Measurements from ENCODE around the gene RELL1.
"Not testable (repeated sequence)": the region's sequence is repeated elsewhere in the genome, so short reads cannot be mapped to it uniquely, and the experiment has no call there.

RELL1 gene

DNA sequence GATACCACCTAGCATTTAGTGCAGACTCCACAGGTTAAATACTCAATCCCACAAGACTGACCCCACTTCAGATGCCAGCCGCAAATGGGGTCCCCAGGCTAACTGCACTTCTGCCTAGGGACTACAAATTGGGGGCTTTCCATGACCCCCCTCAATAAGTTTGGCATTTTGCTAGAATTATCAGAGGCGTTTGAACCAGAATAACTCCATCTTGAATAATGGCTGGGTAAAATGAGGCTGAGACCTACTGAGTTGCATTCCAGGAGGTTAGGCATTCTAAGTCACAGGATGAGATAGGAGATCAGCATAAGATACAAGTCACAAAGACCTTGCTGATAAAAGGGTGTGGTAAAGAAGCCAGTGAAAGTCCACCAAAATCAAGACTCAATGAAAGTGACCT lies 15.1 kb downstream of the RELL1 start:
- no peaks in the 10 kb centered on the region; the same call in 1 of the 2 replicates for H4K20me1 ChIP-seq (ENCODE audit: control insufficient read depth, insufficient read depth, low read depth, low read length)
- H3K9me3 ChIP-seq (ENCODE audit: control insufficient read depth, insufficient read depth, low read length) = no peaks in the 10 kb centered on the region
- no peaks in the 10 kb centered on the region for H3F3A ChIP-seq (ENCODE audit: control insufficient read depth, insufficient read depth)
- peaks cover 3% of the 10 kb centered on the region for H3K79me2 ChIP-seq (ENCODE audit: control insufficient read depth, low read length)
- H3K4me2 ChIP-seq (ENCODE audit: low read length) = no peak overlapping the region
- H3K4me3 ChIP-seq (ENCODE audit: low read length) = no peak overlapping the region
- no peaks in the 10 kb centered on the region for H3K36me3 ChIP-seq (ENCODE audit: control insufficient read depth, low read length)
- H3K27ac ChIP-seq (ENCODE audit: low read depth, low read length) = no peak overlapping the region
- no peaks in the 10 kb centered on the region for H3K27me3 ChIP-seq (ENCODE audit: control insufficient read depth, low read length)
- peaks cover 19% of the 10 kb centered on the region for H3K4me1 ChIP-seq (ENCODE audit: control insufficient read depth, low read length)
- no peaks in the 10 kb centered on the region for H3K9me2 ChIP-seq (replicated peaks; ENCODE audit: control insufficient read depth, low read length)
- TF ChIP-seq, protein P1, sequence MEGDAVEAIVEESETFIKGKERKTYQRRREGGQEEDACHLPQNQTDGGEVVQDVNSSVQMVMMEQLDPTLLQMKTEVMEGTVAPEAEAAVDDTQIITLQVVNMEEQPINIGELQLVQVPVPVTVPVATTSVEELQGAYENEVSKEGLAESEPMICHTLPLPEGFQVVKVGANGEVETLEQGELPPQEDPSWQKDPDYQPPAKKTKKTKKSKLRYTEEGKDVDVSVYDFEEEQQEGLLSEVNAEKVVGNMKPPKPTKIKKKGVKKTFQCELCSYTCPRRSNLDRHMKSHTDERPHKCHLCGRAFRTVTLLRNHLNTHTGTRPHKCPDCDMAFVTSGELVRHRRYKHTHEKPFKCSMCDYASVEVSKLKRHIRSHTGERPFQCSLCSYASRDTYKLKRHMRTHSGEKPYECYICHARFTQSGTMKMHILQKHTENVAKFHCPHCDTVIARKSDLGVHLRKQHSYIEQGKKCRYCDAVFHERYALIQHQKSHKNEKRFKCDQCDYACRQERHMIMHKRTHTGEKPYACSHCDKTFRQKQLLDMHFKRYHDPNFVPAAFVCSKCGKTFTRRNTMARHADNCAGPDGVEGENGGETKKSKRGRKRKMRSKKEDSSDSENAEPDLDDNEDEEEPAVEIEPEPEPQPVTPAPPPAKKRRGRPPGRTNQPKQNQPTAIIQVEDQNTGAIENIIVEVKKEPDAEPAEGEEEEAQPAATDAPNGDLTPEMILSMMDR (IDR thresholded peaks at IDR 0.05; ENCODE audit: low read depth, low read length, poor library complexity, severe bottlenecking) = no peak
- TF ChIP-seq EZH2phosphoT487 (IDR thresholded peaks at IDR 0.05; ENCODE audit: borderline replicate concordance, low read length) = no peak

DNA sequence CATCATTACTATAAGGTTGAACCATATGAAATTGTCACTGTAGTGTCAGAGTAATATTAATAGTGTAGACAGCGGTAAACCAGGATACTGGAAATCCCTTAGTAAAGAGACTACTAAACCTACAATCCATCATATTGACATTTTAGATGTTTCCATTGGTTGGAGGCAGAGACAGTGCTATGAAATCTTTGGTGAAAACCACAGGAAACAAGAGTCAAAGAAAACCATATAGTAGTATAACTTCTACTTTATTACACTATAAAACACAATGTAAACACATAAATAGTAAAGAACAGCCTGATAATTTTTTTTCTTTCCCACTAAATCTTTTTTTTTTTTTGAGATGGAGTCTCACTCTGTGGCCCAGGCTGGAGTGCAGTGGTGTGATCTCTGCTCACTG lies 15.9 kb downstream of the RELL1 start:
- no peak overlapping the region for H3K4me3 ChIP-seq (ENCODE audit: low read length)
- H4K20me1 ChIP-seq (ENCODE audit: control insufficient read depth, insufficient read depth, low read depth, low read length) = no peaks in the 10 kb centered on the region; the same call in 1 of the 2 replicates
- peaks cover under 1% of the 10 kb centered on the region for H3K79me2 ChIP-seq (ENCODE audit: control insufficient read depth, low read length)
- no peaks in the 10 kb centered on the region for H3K36me3 ChIP-seq (ENCODE audit: control insufficient read depth, low read length)
- H3K9me3 ChIP-seq (ENCODE audit: control insufficient read depth, insufficient read depth, low read length) = no peaks in the 10 kb centered on the region
- no peaks in the 10 kb centered on the region for H3F3A ChIP-seq (ENCODE audit: control insufficient read depth, insufficient read depth)
- no peak overlapping the region for H3K4me2 ChIP-seq (ENCODE audit: low read length)
- H3K9me2 ChIP-seq (replicated peaks; ENCODE audit: control insufficient read depth, low read length) = no peaks in the 10 kb centered on the region
- no peak overlapping the region for H3K27ac ChIP-seq (ENCODE audit: low read depth, low read length)
- peaks cover 10% of the 10 kb centered on the region for H3K4me1 ChIP-seq (ENCODE audit: control insufficient read depth, low read length)
- H3K27me3 ChIP-seq (ENCODE audit: control insufficient read depth, low read length) = no peaks in the 10 kb centered on the region
- TF ChIP-seq, protein P1 (IDR thresholded peaks at IDR 0.05; ENCODE audit: low read depth, low read length, poor library complexity, severe bottlenecking) = no peak
- no peak for TF ChIP-seq EZH2phosphoT487 (IDR thresholded peaks at IDR 0.05; ENCODE audit: borderline replicate concordance, low read length)

DNA sequence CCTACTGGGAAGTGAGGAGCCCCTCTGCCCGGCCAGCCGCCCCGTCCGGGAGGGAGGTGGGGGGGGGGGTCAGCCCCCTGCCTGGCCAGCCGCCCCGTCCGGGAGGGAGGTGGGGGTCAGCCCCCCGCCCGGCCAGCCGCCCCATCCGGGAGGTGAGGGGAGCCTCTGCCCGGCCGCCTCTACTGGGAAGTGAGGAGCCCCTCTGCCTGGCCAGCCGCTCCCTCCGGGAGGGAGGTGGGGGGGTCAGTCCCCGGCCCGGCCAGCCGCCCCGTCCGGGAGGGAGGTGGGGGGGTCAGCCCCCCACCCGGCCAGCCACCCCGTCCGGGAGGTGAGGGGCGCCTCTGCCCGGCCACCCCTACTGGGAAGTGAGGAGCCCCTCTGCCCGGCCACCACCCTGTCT lies 17.1 kb downstream of the RELL1 start:
- H3K4me3 ChIP-seq (ENCODE audit: low read length); H3K9me3 ChIP-seq (ENCODE audit: control insufficient read depth, insufficient read depth, low read length); H3F3A ChIP-seq (ENCODE audit: control insufficient read depth, insufficient read depth); H4K20me1 ChIP-seq (ENCODE audit: control insufficient read depth, insufficient read depth, low read depth, low read length); H3K79me2 ChIP-seq (ENCODE audit: control insufficient read depth, low read length); H3K36me3 ChIP-seq (ENCODE audit: control insufficient read depth, low read length); H3K4me1 ChIP-seq (ENCODE audit: control insufficient read depth, low read length); H3K27me3 ChIP-seq (ENCODE audit: control insufficient read depth, low read length); H3K4me2 ChIP-seq (ENCODE audit: low read length); H3K9me2 ChIP-seq (replicated peaks; ENCODE audit: control insufficient read depth, low read length); H3K27ac ChIP-seq (ENCODE audit: low read depth, low read length): not testable (repeated sequence)

DNA sequence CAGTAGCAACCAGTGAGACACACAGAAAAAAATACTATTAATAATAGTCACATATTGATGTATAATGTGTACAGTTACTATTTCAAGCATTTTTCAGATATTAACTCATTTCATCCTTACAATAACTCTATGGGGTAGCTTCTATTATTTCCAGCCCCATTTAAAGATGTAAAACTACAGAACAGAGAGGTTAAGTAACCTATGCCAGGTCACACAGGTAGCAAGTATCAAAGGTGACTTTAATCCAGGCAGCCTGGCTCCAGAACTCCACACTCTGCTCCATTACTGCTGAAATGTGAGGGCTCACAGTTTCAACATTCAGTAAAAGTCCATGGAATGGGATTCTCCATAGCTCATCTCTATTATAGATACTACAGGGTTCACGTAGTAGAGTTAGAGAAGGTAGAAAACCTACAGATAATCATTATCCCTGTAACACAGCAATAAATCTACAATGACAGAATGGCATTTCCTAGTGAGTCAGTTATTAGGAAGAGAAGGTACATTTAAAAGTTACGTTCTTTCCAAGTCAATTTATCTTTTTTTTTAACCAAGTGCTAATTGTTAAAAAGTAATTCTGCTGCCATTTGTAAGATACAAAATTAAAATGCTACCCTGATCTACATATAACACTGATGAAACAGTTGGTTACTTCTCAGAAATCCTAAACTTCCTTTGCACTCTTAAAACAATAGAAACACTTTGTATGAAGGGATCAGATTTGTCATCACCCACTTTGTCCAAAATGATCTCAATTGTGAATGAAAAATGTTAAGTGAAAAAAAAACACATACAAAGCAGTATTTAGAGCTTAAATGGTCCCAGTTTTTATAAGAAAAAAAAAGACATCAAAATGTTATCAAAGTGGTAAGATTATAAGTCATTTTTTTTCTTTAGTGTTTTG lies 18.7 kb downstream of the RELL1 start:
- no peak overlapping the region for H3K4me2 ChIP-seq (ENCODE audit: low read length)
- peaks cover 5% of the 10 kb centered on the region; the same call in 1 of the 2 replicates for H3K4me1 ChIP-seq (ENCODE audit: control insufficient read depth, low read length)
- H3K27ac ChIP-seq (ENCODE audit: low read depth, low read length) = no peak overlapping the region

More for the DNA sequence above, 18.7 kb downstream of the RELL1 start:
- no peaks in the 10 kb centered on the region for H3K79me2 ChIP-seq (ENCODE audit: control insufficient read depth, low read length)
- no peak overlapping the region for H3K4me3 ChIP-seq (ENCODE audit: low read length)
- no peaks in the 10 kb centered on the region for H3K36me3 ChIP-seq (ENCODE audit: control insufficient read depth, low read length)
- no peaks in the 10 kb centered on the region for H3K9me3 ChIP-seq (ENCODE audit: control insufficient read depth, insufficient read depth, low read length)
- H3F3A ChIP-seq (ENCODE audit: control insufficient read depth, insufficient read depth) = no peaks in the 10 kb centered on the region
- no peaks in the 10 kb centered on the region for H3K9me2 ChIP-seq (replicated peaks; ENCODE audit: control insufficient read depth, low read length)
- peaks cover 6% of the 10 kb centered on the region; the same call in 1 of the 2 replicates for H4K20me1 ChIP-seq (ENCODE audit: control insufficient read depth, insufficient read depth, low read depth, low read length)
- no peaks in the 10 kb centered on the region for H3K27me3 ChIP-seq (ENCODE audit: control insufficient read depth, low read length)
- no peak for TF ChIP-seq EZH2phosphoT487 (IDR thresholded peaks at IDR 0.05; ENCODE audit: borderline replicate concordance, low read length)
- TF ChIP-seq, protein P1 (IDR thresholded peaks at IDR 0.05; ENCODE audit: low read depth, low read length, poor library complexity, severe bottlenecking) = no peak
